ENCODE data around the gene PPP1R9B.

DNA sequence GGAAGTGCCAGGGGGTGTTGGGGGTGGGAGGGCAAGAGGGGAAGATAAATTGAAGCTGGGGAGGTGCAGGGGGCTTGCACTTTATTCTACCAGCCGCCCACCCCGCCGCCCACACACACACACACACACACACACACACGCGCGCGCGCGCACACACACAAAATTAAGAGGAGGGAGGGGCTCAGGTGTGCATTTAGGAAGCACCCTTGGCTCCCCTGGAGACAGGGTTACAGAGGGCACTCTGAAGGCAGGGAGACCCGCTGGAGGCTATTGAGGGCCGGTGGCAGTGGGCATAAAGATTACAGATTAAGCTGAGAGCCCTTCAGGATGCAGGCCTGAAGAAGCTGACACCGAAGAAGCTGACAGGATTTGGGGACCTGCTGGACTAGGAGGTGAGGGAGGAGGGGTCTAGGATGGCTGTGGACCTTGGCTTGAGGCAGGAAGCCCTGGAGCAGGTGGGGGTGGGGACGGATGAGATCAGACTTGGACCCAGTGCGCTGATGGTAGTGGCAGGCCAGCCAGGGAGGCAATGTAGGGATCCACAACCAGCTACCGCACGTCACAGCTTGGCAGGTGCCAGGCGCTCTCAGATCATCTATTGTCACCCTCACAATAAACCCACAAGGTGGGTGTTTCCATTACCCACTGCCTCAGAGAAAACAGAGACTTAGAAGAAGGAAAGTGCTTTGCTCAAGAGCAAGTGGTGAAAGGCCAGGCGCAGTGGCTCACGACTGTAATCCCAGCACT lies 19.7 kb downstream of the PPP1R9B start:
- TF ChIP-seq EZH2 (IDR thresholded peaks at IDR 0.05): no peak
- TF ChIP-seq CTCF (IDR thresholded peaks at IDR 0.05 in 2 of 3, conservative IDR thresholded peaks at IDR 0.05 in 1 of 3; ENCODE audit: borderline replicate concordance in 1 of 3, insufficient read depth in 1 of 3, low read depth in 2 of 3, low read length in 2 of 3): no peak

Data from HCT116 (cell line).